ENCODE data around the gene BRSK2.
"Not testable (repeated sequence)": the region's sequence is repeated elsewhere in the genome, so short reads cannot be mapped to it uniquely, and the experiment has no call there.

The BRSK2 gene

DNA sequence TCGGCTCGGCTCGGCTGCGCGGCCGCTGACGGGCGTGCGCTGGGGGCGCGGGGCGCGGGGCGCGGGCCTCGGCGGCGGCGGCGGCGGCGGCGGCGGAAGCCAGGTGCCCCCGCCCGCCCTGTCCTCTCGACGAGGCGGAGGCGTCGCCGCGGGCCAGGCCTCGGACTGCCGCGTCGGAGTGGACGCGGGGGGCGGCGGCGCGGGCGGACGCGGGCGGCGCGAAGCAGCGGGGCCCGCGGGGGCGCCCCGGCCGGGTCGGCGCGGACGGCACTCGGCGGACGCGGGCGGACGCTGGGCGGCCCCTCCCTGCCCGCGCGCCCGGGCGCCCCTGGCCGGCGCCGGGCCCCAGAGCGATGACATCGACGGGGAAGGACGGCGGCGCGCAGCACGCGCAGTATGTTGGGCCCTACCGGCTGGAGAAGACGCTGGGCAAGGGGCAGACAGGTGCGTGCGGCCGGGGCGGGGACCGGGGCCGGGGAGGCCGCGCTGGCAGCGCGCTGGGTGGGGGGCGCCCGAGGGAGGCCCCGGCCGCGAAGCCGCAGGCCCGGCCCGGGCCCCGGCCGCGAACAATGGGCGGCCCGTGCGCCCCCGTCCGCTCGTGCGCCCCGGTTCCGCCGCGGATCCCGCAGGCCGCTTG, at the start of gene BRSK2:
TSS of gene BRSK2 (plus strand) at position 3 of the 637 bp plus-strand sequence. CDS start at position 354, 351 bp downstream.
- TF ChIP-seq BHLHE40 (IDR thresholded peaks at IDR 0.05; ENCODE audit: borderline replicate concordance), result no peak
- TF ChIP-seq FOXM1 (IDR thresholded peaks at IDR 0.05; ENCODE audit: borderline replicate concordance), result no peak
- no peak for TF ChIP-seq NFRKB (IDR thresholded peaks at IDR 0.05)
- TF ChIP-seq HDGF (IDR thresholded peaks at IDR 0.05; ENCODE audit: borderline replicate concordance), result no peak
- TF ChIP-seq, protein P1, sequence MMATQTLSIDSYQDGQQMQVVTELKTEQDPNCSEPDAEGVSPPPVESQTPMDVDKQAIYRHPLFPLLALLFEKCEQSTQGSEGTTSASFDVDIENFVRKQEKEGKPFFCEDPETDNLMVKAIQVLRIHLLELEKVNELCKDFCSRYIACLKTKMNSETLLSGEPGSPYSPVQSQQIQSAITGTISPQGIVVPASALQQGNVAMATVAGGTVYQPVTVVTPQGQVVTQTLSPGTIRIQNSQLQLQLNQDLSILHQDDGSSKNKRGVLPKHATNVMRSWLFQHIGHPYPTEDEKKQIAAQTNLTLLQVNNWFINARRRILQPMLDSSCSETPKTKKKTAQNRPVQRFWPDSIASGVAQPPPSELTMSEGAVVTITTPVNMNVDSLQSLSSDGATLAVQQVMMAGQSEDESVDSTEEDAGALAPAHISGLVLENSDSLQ (IDR thresholded peaks at IDR 0.05), result no peak
- TF ChIP-seq LEF1 (IDR thresholded peaks at IDR 0.05; ENCODE audit: borderline replicate concordance), result no peak
- no peak for TF ChIP-seq ARNT (IDR thresholded peaks at IDR 0.05)
- TF ChIP-seq SP1 (IDR thresholded peaks at IDR 0.05), result no peak
- no peak for TF ChIP-seq TARDBP (IDR thresholded peaks at IDR 0.05)
- no peak for TF ChIP-seq SUZ12 (IDR thresholded peaks at IDR 0.05)
- CTCF ChIA-PET, result interaction anchor here (0.6 kb wide), 1 partner anchor 612 kb away, joined by 3 read pairs; no protein-coding TSS in a partner anchor
- peak; percentile 22 for DNase-seq (ENCODE audit: extremely low spot score)
- POLR2A ChIA-PET, result interaction anchor here (0.6 to 1.8 kb wide), 4 partner anchors 8 to 126 kb away, joined by 3 to 5 read pairs (median 4); partner anchors contain the start of gene TOLLIP

DNA sequence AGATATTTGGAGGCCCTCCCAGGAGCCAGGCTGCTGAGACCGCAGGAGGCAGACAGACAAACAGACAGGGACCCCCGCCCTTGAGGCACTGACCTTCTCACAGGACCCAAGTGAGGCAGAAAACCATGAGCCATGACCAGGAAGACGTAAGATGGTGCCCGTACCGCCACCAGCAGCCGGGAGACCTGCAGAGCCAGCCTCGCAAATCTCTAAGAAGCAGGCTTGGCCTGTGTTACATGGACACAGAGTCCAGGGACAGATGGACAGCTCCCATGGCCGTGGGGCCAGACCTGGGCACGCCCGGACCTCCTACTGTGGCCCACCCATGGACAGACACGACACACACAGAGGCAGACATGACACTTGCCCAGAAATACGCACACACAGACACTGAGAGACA, 49.6 kb upstream of the BRSK2 start:
- CTCF ChIA-PET, result no interaction called here
- no peak for TF ChIP-seq ARNT (IDR thresholded peaks at IDR 0.05)
- no peak for TF ChIP-seq SP1 (IDR thresholded peaks at IDR 0.05)
- no peak for TF ChIP-seq FOXA1 (IDR thresholded peaks at IDR 0.05)
- TF ChIP-seq NFRKB (IDR thresholded peaks at IDR 0.05), result no peak
- TF ChIP-seq BHLHE40 (IDR thresholded peaks at IDR 0.05; ENCODE audit: borderline replicate concordance), result no peak
- TF ChIP-seq TARDBP (IDR thresholded peaks at IDR 0.05), result no peak
- no peak for TF ChIP-seq FOXK2 (IDR thresholded peaks at IDR 0.05)
- TF ChIP-seq CTBP1 (IDR thresholded peaks at IDR 0.05; ENCODE audit: borderline replicate concordance), result no peak
- TF ChIP-seq LEF1 (IDR thresholded peaks at IDR 0.05; ENCODE audit: borderline replicate concordance), result no peak
- TF ChIP-seq, protein P1 (IDR thresholded peaks at IDR 0.05), result no peak
- TF ChIP-seq FOXM1 (IDR thresholded peaks at IDR 0.05; ENCODE audit: borderline replicate concordance), result no peak
- no peak for TF ChIP-seq L3MBTL2 (conservative IDR thresholded peaks at IDR 0.05)
- TF ChIP-seq ZNF384 (IDR thresholded peaks at IDR 0.05), result no peak
- TF ChIP-seq HDGF (IDR thresholded peaks at IDR 0.05; ENCODE audit: borderline replicate concordance), result no peak
- no peak for TF ChIP-seq ELF4 (IDR thresholded peaks at IDR 0.05)
- no peak for TF ChIP-seq SUZ12 (IDR thresholded peaks at IDR 0.05)
- POLR2A ChIA-PET, result no interaction called here
- DNase-seq (ENCODE audit: extremely low spot score), result no peak

DNA sequence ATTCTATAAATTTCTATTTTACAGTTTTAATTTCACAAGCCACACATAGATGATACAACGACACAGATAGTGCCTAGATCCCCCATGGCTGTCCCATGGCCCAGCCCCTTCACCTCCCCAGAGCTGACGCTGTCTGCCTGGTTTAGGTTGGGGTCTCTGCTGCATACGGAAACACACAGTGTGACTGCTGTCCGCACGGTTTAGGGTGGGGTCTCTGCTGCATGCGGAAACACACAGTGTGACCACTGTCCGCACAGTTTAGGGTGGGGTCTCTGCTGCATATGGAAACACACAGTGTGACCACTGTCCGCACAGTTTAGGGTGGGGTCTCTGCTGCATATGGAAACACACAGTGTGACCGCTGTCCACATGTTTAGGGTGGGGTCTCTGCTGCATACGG, 48.5 kb upstream of the BRSK2 start:
- CTCF ChIA-PET; DNase-seq (ENCODE audit: extremely low spot score); POLR2A ChIA-PET: not testable (repeated sequence)

DNA sequence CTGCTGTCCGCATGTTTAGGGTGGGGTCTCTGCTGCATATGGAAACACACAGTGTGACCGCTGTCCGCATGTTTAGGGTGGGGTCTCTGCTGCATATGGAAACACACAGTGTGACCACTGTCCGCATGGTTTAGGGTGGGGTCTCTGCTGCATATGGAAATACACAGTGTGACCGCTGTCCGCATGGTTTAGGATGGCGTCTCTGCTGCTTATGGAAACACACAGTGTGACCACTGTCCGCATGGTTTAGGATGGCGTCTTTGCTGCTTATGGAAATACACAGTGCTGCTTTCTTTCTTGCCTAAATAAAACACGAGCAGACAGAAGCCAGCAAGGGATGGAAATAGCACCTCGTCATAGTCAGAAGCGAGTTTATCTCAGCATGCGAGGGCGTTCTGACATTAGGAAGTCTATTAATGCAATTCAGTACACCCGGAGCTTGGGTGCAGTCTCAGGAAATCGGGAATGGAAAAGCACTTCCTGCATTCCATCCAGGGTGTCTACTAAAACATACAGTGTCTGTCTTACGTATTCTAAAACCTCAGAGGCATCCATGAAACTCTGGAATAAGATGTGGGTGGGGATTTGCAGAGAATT, 47.7 kb upstream of the BRSK2 start:
- no peak for DNase-seq (ENCODE audit: extremely low spot score)
- TF ChIP-seq FOXM1 (IDR thresholded peaks at IDR 0.05; ENCODE audit: borderline replicate concordance), result no peak
- TF ChIP-seq ZNF384 (IDR thresholded peaks at IDR 0.05), result no peak
- no peak for TF ChIP-seq TARDBP (IDR thresholded peaks at IDR 0.05)
- no peak for TF ChIP-seq ARNT (IDR thresholded peaks at IDR 0.05)
- TF ChIP-seq CTBP1 (IDR thresholded peaks at IDR 0.05; ENCODE audit: borderline replicate concordance), result no peak
- TF ChIP-seq NFRKB (IDR thresholded peaks at IDR 0.05), result no peak
- no peak for TF ChIP-seq SUZ12 (IDR thresholded peaks at IDR 0.05)
- TF ChIP-seq L3MBTL2 (conservative IDR thresholded peaks at IDR 0.05), result no peak
- TF ChIP-seq FOXA1 (IDR thresholded peaks at IDR 0.05), result no peak
- TF ChIP-seq FOXK2 (IDR thresholded peaks at IDR 0.05), result no peak
- no peak for TF ChIP-seq SP1 (IDR thresholded peaks at IDR 0.05)
- no peak for TF ChIP-seq HDGF (IDR thresholded peaks at IDR 0.05; ENCODE audit: borderline replicate concordance)
- TF ChIP-seq, protein P1 (IDR thresholded peaks at IDR 0.05), result no peak
- TF ChIP-seq ELF4 (IDR thresholded peaks at IDR 0.05), result no peak
- no peak for TF ChIP-seq LEF1 (IDR thresholded peaks at IDR 0.05; ENCODE audit: borderline replicate concordance)
- TF ChIP-seq BHLHE40 (IDR thresholded peaks at IDR 0.05; ENCODE audit: borderline replicate concordance), result no peak
- CTCF ChIA-PET, result no interaction called here
- POLR2A ChIA-PET, result interaction anchor here (1.0 kb wide), 1 partner anchor 8 kb away, joined by 4 read pairs; no protein-coding TSS in a partner anchor

DNA sequence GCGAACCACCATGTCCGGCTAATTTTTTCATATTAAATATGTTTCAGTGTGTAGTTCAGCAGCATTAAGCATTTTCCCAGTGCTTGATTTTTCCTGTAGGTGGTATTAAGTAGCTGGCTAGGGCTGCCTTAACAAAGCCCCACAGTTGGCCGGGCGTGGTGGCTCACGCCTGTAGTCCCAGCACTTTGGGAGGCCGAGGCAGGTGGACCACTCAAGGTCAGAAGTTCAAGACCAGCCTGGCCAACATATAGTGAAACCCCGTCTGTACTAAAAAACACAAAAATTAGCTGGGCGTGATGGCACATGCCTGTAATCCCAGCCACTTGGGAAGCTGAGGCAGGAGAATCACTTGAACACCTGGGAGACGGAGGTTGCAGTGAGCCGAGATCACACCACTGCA, 46.8 kb upstream of the BRSK2 start:
- ChIA-PET CTCF (no interaction called here), POLR2A (interaction anchor here (1.0 kb wide), 1 partner anchor 8 kb away, joined by 4 read pairs; no protein-coding TSS in a partner anchor)
- DNase-seq (ENCODE audit: extremely low spot score), result no peak
- no peak for TF ChIP-seq SP1 (IDR thresholded peaks at IDR 0.05)
- no peak for TF ChIP-seq CTBP1 (IDR thresholded peaks at IDR 0.05; ENCODE audit: borderline replicate concordance)

DNA sequence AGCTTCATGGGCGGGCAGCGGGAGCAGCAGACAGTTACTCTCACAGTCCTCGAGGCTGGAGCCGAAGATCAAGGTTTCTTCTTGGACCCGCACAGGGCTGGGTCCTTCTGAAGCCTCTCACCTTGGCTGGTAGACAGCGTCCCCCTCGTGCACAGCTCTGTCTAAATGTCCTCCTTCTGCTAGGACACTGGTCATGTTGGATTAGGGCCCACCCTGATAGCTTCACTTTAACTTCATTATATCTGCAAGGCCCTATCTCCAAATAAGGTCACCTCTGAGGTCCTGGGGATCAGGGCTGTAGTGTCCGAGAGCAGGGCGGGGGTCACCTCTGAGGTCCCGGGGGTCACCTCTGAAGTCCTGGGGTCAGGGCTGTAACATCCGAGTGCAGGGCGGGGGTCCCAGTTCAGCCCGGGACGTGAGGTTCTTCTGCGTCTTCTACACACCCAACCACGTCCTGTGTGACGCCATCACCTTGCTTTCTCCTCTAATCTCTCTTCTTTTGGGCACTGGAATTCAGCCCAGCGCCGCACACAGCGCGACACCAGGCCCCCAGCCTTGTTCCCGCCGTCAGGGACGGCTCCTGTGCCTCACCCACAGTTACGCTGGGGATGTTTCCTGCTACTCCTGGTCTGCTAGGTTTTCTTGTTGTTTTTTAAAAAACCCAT, 46.2 kb upstream of the BRSK2 start:
- CTCF ChIA-PET, result no interaction called here
- TF ChIP-seq ZNF384 (IDR thresholded peaks at IDR 0.05) (no peak), TARDBP (IDR thresholded peaks at IDR 0.05) (no peak), CTBP1 (IDR thresholded peaks at IDR 0.05; ENCODE audit: borderline replicate concordance) (no peak), HDGF (IDR thresholded peaks at IDR 0.05; ENCODE audit: borderline replicate concordance) (no peak), FOXM1 (IDR thresholded peaks at IDR 0.05; ENCODE audit: borderline replicate concordance) (no peak), NFRKB (IDR thresholded peaks at IDR 0.05) (no peak), L3MBTL2 (conservative IDR thresholded peaks at IDR 0.05) (no peak), SUZ12 (IDR thresholded peaks at IDR 0.05) (no peak), ARNT (IDR thresholded peaks at IDR 0.05) (no peak), SP1 (IDR thresholded peaks at IDR 0.05) (no peak), LEF1 (IDR thresholded peaks at IDR 0.05; ENCODE audit: borderline replicate concordance) (no peak), ELF4 (IDR thresholded peaks at IDR 0.05) (no peak), FOXA1 (IDR thresholded peaks at IDR 0.05) (no peak), BHLHE40 (IDR thresholded peaks at IDR 0.05; ENCODE audit: borderline replicate concordance) (no peak), FOXK2 (IDR thresholded peaks at IDR 0.05) (no peak)
- TF ChIP-seq, protein P1 (IDR thresholded peaks at IDR 0.05), result no peak
- POLR2A ChIA-PET, result no interaction called here
- no peak for DNase-seq (ENCODE audit: extremely low spot score)
